Stomach (tissue), 9 donors: Measurements from ENCODE around the gene MYH14. TPM values are rescaled to one million over a fixed set of nuclear protein-coding genes. Genes with fewer than 3 reads are reported as not detected.

Experiments
- DNase-seq, 2 donors: peaks; one replicate each; pipeline versions ENCODE4 v3.0.0 to v3.0.0-alpha.2; 2013 to 2019
- H3K27ac ChIP-seq, 5 donors: fragments of 200-600 bp in 4 of 5; sonication (generic) in 4 of 5; one replicate each; pipeline ENCODE4 v1.5.1; 2013 to 2019; ENCODE audit warnings: mild to moderate bottlenecking in 1 of 5, moderate library complexity in 1 of 5
- H3K27me3 ChIP-seq, 3 donors: fragments of 200-600 bp; sonication (generic); one replicate each; pipeline ENCODE4 v1.5.1; 2017 to 2019; ENCODE audit warnings: mixed run types in 1 of 3
- H3K36me3 ChIP-seq, 4 donors: fragments of 200-600 bp; sonication (generic); 1 replicate in 3 of 4; 2 replicates in 1 of 4; pipeline ENCODE4 v1.5.1; 2016 to 2019
- H3K4me1 ChIP-seq, 4 donors: fragments of 200-600 bp; sonication (generic); one replicate each; pipeline ENCODE4 v1.5.1; 2016 to 2019
- H3K4me3 ChIP-seq, 4 donors: fragments of 200-600 bp; sonication (generic) in 3 of 4; one replicate each; pipeline ENCODE4 v1.5.1; 2016 to 2019; ENCODE audit warnings: mild to moderate bottlenecking in 1 of 4
- H3K9me3 ChIP-seq, 4 donors: fragments of 200-600 bp; sonication (generic); one replicate each; pipeline ENCODE4 v1.5.1; 2016 to 2019
- EP300 ChIP-seq: sonication (generic); formaldehyde crosslinking; IDR thresholded peaks from one replicate; pipeline ENCODE4 v1.6.1; 2017; ENCODE audit warnings: antibody characterized with exemption
- POLR2A ChIP-seq, 4 donors: fragments of 450-650 bp; IDR thresholded peaks; one replicate each; pipeline ENCODE4 v1.6.1; 2016; ENCODE audit warnings: antibody characterized with exemption in 4 of 4, control low read depth in 2 of 4, mild to moderate bottlenecking in 1 of 4, moderate library complexity in 1 of 4
- POLR2AphosphoS5 ChIP-seq, 3 donors: sonication (generic); formaldehyde crosslinking; IDR thresholded peaks; one replicate each; pipeline ENCODE4 v1.6.1; 2016; ENCODE audit warnings: antibody characterized with exemption in 3 of 3
- WGBS, 5 donors: extraction: QIAGEN DNeasy Blood & Tissue Kit in 3 of 5; methylation state at CpG; one replicate each; pipeline versions ENCODE4 v1.1.5 to v1.1.7; 2013 to 2018; 5-methylcytosine and 5-hydroxymethylcytosine counted together
- intact Hi-C: fragments of 100-400 bp; cut with DNase I; formaldehyde crosslinking; loops from one replicate; pipeline ENCODE4 v1.15.1; 2023; ENCODE audit warnings: low total_unique reads
- polyA plus RNA-seq, 3 donors: library from polyadenylated mRNA; stranded (reverse); fragments of 200-250 nt; gene quantifications; one replicate each; pipeline ENCODE4 v1.2.3, GENCODE V29; 2013
- total RNA-seq, 5 donors: library from RNA; depleted of rRNA; stranded (reverse); fragments of >200 nt; gene quantifications; one replicate each; pipeline versions ENCODE4 v1.1.0 to v1.2.3, GENCODE V29; 2014 to 2016
- TF ChIP-seq, protein P1 (sequence below), 7 experiments: fragments of 450-650 bp in 4 of 7; fragments of 200-600 bp in 3 of 7; sonication (generic) in 3 of 7; IDR thresholded peaks; one replicate each; pipeline ENCODE4 v1.5.1; 2016 to 2019; ENCODE audit warnings: antibody characterized with exemption in 7 of 7, control low read depth in 2 of 7, mild to moderate bottlenecking in 1 of 7
- donor health status: healthy with polysubstance abuse.
- donor health status: Bipolar disorder and iron deficiency.
- donor health status: healthy.

Gene MYH14
- total and polyA plus RNA-seq, 8 donors, result 21.6 to 392 (median 43.4) TPM

- WGBS, 5 donors, result 2 to 31% (median 11%) methylated on average over 1 of the region's 1 CpG
- H3K27me3 ChIP-seq, result peaks cover 0 to 33% (median 0%) of the 10 kb centered on the region in 3 donors
- intact Hi-C loops, result no loop called here
- no peak for TF ChIP-seq POLR2A (IDR thresholded peaks at IDR 0.05)
- TF ChIP-seq, protein P1, sequence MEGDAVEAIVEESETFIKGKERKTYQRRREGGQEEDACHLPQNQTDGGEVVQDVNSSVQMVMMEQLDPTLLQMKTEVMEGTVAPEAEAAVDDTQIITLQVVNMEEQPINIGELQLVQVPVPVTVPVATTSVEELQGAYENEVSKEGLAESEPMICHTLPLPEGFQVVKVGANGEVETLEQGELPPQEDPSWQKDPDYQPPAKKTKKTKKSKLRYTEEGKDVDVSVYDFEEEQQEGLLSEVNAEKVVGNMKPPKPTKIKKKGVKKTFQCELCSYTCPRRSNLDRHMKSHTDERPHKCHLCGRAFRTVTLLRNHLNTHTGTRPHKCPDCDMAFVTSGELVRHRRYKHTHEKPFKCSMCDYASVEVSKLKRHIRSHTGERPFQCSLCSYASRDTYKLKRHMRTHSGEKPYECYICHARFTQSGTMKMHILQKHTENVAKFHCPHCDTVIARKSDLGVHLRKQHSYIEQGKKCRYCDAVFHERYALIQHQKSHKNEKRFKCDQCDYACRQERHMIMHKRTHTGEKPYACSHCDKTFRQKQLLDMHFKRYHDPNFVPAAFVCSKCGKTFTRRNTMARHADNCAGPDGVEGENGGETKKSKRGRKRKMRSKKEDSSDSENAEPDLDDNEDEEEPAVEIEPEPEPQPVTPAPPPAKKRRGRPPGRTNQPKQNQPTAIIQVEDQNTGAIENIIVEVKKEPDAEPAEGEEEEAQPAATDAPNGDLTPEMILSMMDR (IDR thresholded peaks at IDR 0.05), result no peak
- DNase-seq, result no peak
- H3K4me3 ChIP-seq, result no peak overlapping the region
- H3K27ac ChIP-seq, result no peak overlapping the region
- H3K9me3 ChIP-seq, result peaks cover 0 to 11% (median 5%) of the 10 kb centered on the region in 4 donors
- H3K36me3 ChIP-seq, result no peaks in the 10 kb centered on the region
- no peaks in the 10 kb centered on the region for H3K4me1 ChIP-seq
Measured at GRCh38 chr19:50184196-50184595, 19.2 kb upstream of the MYH14 start.

DNA sequence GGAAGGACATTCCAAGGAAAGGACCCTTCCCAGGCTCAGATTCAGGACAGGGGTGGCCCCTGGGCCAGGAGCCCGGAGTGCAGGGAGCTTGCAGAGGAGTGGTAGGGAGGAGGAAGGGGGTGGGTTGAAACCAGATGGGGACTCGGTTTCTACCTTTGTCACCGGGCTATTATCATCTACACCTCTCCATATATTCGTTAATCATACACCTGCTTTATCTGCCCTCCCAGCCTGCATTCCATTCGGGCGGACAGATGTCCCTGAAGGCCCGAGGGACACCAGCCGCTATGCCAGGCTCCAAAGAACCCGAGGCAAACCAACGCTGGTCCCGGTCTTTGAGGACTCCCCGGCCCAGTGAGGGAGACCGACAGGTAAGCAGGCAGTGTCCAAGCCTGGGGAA lies 15.5 kb upstream of the MYH14 start:
- Histone ChIP-seq H3K27me3 (peaks cover 0 to 9% (median 0%) of the 10 kb centered on the region in 3 donors), H3K4me3 (no peak overlapping the region), H3K4me1 (peaks cover 0 to 8% (median 6%) of the 10 kb centered on the region in 4 donors), H3K36me3 (no peaks in the 10 kb centered on the region), H3K27ac (no peak overlapping the region), H3K9me3 (peaks cover 0 to 4% (median 0%) of the 10 kb centered on the region in 4 donors)
- no peak for DNase-seq
- TF ChIP-seq, protein P1 (IDR thresholded peaks at IDR 0.05), result no peak
- TF ChIP-seq POLR2A (IDR thresholded peaks at IDR 0.05), result no peak
- no peak for TF ChIP-seq POLR2AphosphoS5 (IDR thresholded peaks at IDR 0.05)
- TF ChIP-seq EP300, result no peak
- intact Hi-C loops, result no loop called here
- 38 to 73% (median 48%) methylated on average over 12 to 13 of the region's 13 CpGs for WGBS, 5 donors

- no peak for TF ChIP-seq POLR2A (IDR thresholded peaks at IDR 0.05)
- TF ChIP-seq POLR2AphosphoS5 (IDR thresholded peaks at IDR 0.05), result no peak
- TF ChIP-seq, protein P1 (IDR thresholded peaks at IDR 0.05), result no peak
- no peak for TF ChIP-seq EP300
- Histone ChIP-seq H3K9me3 (peaks cover 0 to 4% (median 0%) of the 10 kb centered on the region in 4 donors), H3K27me3 (peaks cover 0 to 23% (median 0%) of the 10 kb centered on the region in 3 donors), H3K4me3 (no peak overlapping the region), H3K36me3 (no peaks in the 10 kb centered on the region), H3K27ac (no peak overlapping the region), H3K4me1 (peaks cover 0 to 8% (median 6%) of the 10 kb centered on the region in 4 donors)
- intact Hi-C loops, result no loop called here
- 71 to 80% (median 73%) methylated on average over 8 of the region's 8 CpGs for WGBS, 5 donors
- DNase-seq, result no peak
Measured at GRCh38 chr19:50189331-50189730, 14.1 kb upstream of the MYH14 start.

DNA sequence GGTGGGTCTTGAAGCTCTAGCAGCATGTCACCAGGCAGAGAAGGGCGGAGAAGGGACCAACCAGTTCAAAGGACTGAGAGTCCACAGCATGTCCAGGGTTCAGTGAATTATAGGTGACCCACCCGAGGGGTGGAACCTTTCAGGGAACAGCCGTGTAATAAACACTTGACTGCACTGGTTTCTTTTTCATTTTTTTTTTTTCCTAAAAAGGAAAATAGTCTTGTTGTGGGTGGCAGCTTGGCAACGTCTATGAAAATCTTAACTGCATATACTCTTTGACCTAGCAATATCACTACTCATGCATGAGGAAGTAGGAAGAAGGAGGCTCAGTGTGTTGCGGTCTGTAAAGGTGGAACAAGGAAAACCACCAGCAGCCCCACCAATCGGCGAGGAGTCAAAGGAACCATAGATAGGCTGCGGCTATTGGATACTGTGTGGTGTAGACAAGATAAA lies 13.0 kb upstream of the MYH14 start:
- 30 to 42% (median 34%) methylated on average over 8 of the region's 8 CpGs for WGBS, 5 donors
- peak; percentile 60 to 72 for DNase-seq
- H3K4me3 ChIP-seq, result no peak overlapping the region

GRCh38 chr19:50191216-50191615 lies 12.2 kb upstream of the MYH14 start:
- peaks cover 0 to 2% (median 0%) of the 10 kb centered on the region in 4 donors for H3K9me3 ChIP-seq
- TF ChIP-seq, protein P1 (IDR thresholded peaks at IDR 0.05), result no peak
- TF ChIP-seq EP300, result no peak
- no peak for TF ChIP-seq POLR2AphosphoS5 (IDR thresholded peaks at IDR 0.05)
- no peak for TF ChIP-seq POLR2A (IDR thresholded peaks at IDR 0.05)
- H3K4me1 ChIP-seq, result peaks cover 0 to 8% (median 6%) of the 10 kb centered on the region in 4 donors
- no peaks in the 10 kb centered on the region for H3K36me3 ChIP-seq
- 29 to 38% (median 31%) methylated on average over 4 of the region's 4 CpGs for WGBS, 5 donors
- H3K27me3 ChIP-seq, result peaks cover 0 to 40% (median 5%) of the 10 kb centered on the region in 3 donors
- peak overlapping the region in 1 of 5 donors; percentile 47 for H3K27ac ChIP-seq
- intact Hi-C loops, result no loop called here
- no peak overlapping the region for H3K4me3 ChIP-seq
- DNase-seq, result no peak

More for the DNA sequence above, 13.0 kb upstream of the MYH14 start:
- peaks cover 0 to 35% (median under 1%) of the 10 kb centered on the region in 3 donors for H3K27me3 ChIP-seq
- peaks cover 0 to 4% (median 0%) of the 10 kb centered on the region in 4 donors for H3K9me3 ChIP-seq
- TF ChIP-seq POLR2AphosphoS5 (IDR thresholded peaks at IDR 0.05) (peak in 2 of 3 donors; percentile 25 to 64), POLR2A (IDR thresholded peaks at IDR 0.05) (no peak), EP300 (no peak)
- H3K36me3 ChIP-seq, result no peaks in the 10 kb centered on the region
- peaks cover 0 to 8% (median 6%) of the 10 kb centered on the region in 4 donors for H3K4me1 ChIP-seq
- H3K27ac ChIP-seq, result peak overlapping the region in 3 of 5 donors; percentile 27 to 53 (median 47)
- intact Hi-C loops, result no loop called here
